Panc1 (cell line): Measurements from ENCODE around the gene PAPSS1. TPM values are rescaled to one million over a fixed set of nuclear protein-coding genes. Genes with fewer than 3 reads are reported as not detected.

Experiments
- ATAC-seq: fragments of 200-7000 bp; cut with Tn5 transposase; 2 replicates; pipeline ENCODE4 v1.9.1; 2020; ENCODE audit warnings: mild to moderate bottlenecking, moderate library complexity
- BruUV-seq: library from RNA; stranded (reverse); fragments of 400-500 nt; replicated peaks from 2 replicates; lab custom pipeline; 2021; lab: Mats Ljungman, UMichigan
- CTCF ChIA-PET: fragments of 300-600 bp; sonication (Branson Sonifier 250); formaldehyde crosslinking; loops from one replicate; lab custom pipeline; 2022; ENCODE audit warnings: antibody characterized with exemption; lab: Charles Lee
- POLR2A ChIA-PET: fragments of 300-600 bp; sonication (Branson Sonifier 250); formaldehyde crosslinking; loops from one replicate; lab custom pipeline; 2022; ENCODE audit warnings: antibody characterized with exemption; lab: Charles Lee
- DNase-seq: peaks from one replicate; pipeline ENCODE4 v3.0.0-alpha.2; 2010; ENCODE audit warnings: low read depth, low spot score
- H3K27ac ChIP-seq: 2 replicates; pipeline ENCODE4 v1.5.1; 2011; ENCODE audit warnings: mild to moderate bottlenecking, low read length, inconsistent platforms
- H3K27me3 ChIP-seq: fragments of 200-500 bp; sonication (Bioruptor generic); 2 replicates; pipeline ENCODE4 v1.6.0; 2014; ENCODE audit warnings: low read length, inconsistent platforms; ENCODE audit not compliant: control insufficient read depth, insufficient read depth
- H3K36me3 ChIP-seq: fragments of 200-500 bp; sonication (Bioruptor generic); 2 replicates; pipeline ENCODE4 v1.5.1; 2014; ENCODE audit warnings: inconsistent platforms, mild to moderate bottlenecking, low read length, moderate library complexity; ENCODE audit not compliant: control insufficient read depth, insufficient read depth
- H3K4me1 ChIP-seq: 2 replicates; pipeline ENCODE4 v1.5.1; 2011; ENCODE audit warnings: inconsistent platforms, mild to moderate bottlenecking, low read length, moderate library complexity; ENCODE audit not compliant: control insufficient read depth, insufficient read depth
- H3K4me3 ChIP-seq, 2 experiments: 2 replicates each; pipeline ENCODE4 v1.5.1; 2011 to 2012; ENCODE audit warnings: low read depth in 2 of 2, low read length in 2 of 2, mild to moderate bottlenecking in 2 of 2, inconsistent platforms in 1 of 2, moderate library complexity in 1 of 2
- H3K9me3 ChIP-seq: fragments of 200-500 bp; sonication (Bioruptor generic); 2 replicates; pipeline ENCODE4 v1.5.1; 2014; ENCODE audit warnings: low read depth, mild to moderate bottlenecking, inconsistent platforms, low read length, moderate library complexity; ENCODE audit not compliant: control insufficient read depth, insufficient read depth
- CTCF ChIP-seq: fragments of 450-650 bp; IDR thresholded peaks from 2 replicates; pipeline ENCODE4 v1.5.1; 2017; ENCODE audit warnings: mild to moderate bottlenecking
- POLR2AphosphoS5 ChIP-seq: IDR thresholded peaks from 2 replicates; pipeline ENCODE4 v1.6.1; 2012; ENCODE audit warnings: mild to moderate bottlenecking, low read depth, low read length, moderate library complexity
- REST ChIP-seq, 2 experiments: IDR thresholded peaks; 2 replicates each; pipeline ENCODE4 v1.6.1; 2011 to 2012; ENCODE audit warnings: low read depth in 2 of 2, control low read depth in 1 of 2, low read length in 1 of 2, mild to moderate bottlenecking in 1 of 2, moderate library complexity in 1 of 2; ENCODE audit not compliant: insufficient read depth in 1 of 2
- SIN3A ChIP-seq: IDR thresholded peaks from 2 replicates; pipeline ENCODE4 v1.6.1; 2012; ENCODE audit warnings: low read depth, mild to moderate bottlenecking, low read length, moderate library complexity, borderline replicate concordance; ENCODE audit not compliant: insufficient read depth
- TCF7L2 ChIP-seq: IDR thresholded peaks from 2 replicates; pipeline ENCODE4 v1.6.1; 2011; ENCODE audit warnings: mild to moderate bottlenecking, low read depth, low read length, inconsistent platforms
- in situ Hi-C: cut with HindIII; loops from 2 replicates; pipeline ENCODE4 v1.10.0; 2016; ENCODE audit warnings: low sequenced_read_pairs, low pct_unique_long_range_greater_than_20kb
- intact Hi-C: fragments of 100-400 bp; cut with micrococcal nuclease; formaldehyde crosslinking; loops from one replicate; pipeline ENCODE4 v1.10.0; 2022; ENCODE audit not compliant: unreplicated experiment
- total RNA-seq: library from RNA; stranded (reverse); gene quantifications from one replicate; pipeline ENCODE4 v1.2.1, GENCODE V29; 2021; ENCODE audit not compliant: unreplicated experiment

Gene PAPSS1
- total RNA-seq, 1 experiment from 2014 or later = 28.1 TPM

GRCh38 chr4:107635735-107636134 lies 84.3 kb downstream of the PAPSS1 start:
- H3K4me3 ChIP-seq = no peak overlapping the region
- intact Hi-C loops (no loop called here), in situ Hi-C loops (no loop called here)
- ChIA-PET POLR2A (no interaction called here), CTCF (no interaction called here)
- no peaks in the 10 kb centered on the region for H3K27me3 ChIP-seq
- no peak for ATAC-seq
- DNase-seq = no peak
- no peaks in the 10 kb centered on the region for H3K9me3 ChIP-seq
- no peaks in the 10 kb centered on the region for H3K36me3 ChIP-seq
- TF ChIP-seq TCF7L2 = no peak
- no peak for TF ChIP-seq CTCF
- no peak for TF ChIP-seq POLR2AphosphoS5
- TF ChIP-seq REST (IDR thresholded peaks at IDR 0.05; ENCODE audit: insufficient read depth in 1 of 2, low read depth in 2 of 2, low read length in 1 of 2) = no peak
- TF ChIP-seq SIN3A = no peak
- no peaks in the 10 kb centered on the region for H3K4me1 ChIP-seq
- no peak overlapping the region for H3K27ac ChIP-seq
- no TSS peak for BruUV-seq

DNA sequence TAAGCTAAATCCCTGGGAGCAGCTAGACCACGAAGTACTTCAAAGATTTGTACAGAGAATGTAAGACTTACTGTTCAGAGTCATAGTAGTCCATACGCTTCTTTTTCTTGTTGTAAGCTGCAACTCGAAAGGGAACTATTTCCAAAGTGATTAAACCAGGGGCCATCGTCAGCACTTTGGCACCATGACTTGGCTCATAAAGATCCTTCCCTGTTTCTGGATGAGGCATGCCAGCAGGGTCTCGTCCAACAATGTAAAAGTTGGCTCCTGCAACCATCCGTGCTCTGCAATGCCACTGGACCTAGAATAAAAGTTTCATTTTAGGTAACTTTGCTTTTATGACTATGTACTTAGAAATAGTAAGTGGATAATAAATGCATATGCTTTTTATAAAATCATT lies 88.5 kb downstream of the PAPSS1 start:
- Histone ChIP-seq H3K27me3 (no peaks in the 10 kb centered on the region), H3K27ac (no peak overlapping the region), H3K4me3 (no peak overlapping the region), H3K4me1 (no peaks in the 10 kb centered on the region), H3K9me3 (no peaks in the 10 kb centered on the region), H3K36me3 (no peaks in the 10 kb centered on the region)
- POLR2A ChIA-PET = no interaction called here
- in situ Hi-C loops (no loop called here), intact Hi-C loops (no loop called here)
- BruUV-seq = no TSS peak
- TF ChIP-seq POLR2AphosphoS5 = no peak
- TF ChIP-seq TCF7L2 = no peak
- TF ChIP-seq SIN3A = no peak
- no peak for TF ChIP-seq REST (IDR thresholded peaks at IDR 0.05; ENCODE audit: insufficient read depth in 1 of 2, low read depth in 2 of 2, low read length in 1 of 2)
- TF ChIP-seq CTCF = no peak
- no peak for ATAC-seq
- DNase-seq = no peak
- CTCF ChIA-PET = no interaction called here
